HepG2 (cell line): ENCODE data around the gene CD28. TPM values are rescaled to one million over a fixed set of nuclear protein-coding genes. Genes with fewer than 3 reads are reported as not detected.

ENCODE experiments used
- ATAC-seq: fragments of 200-7000 bp; cut with Tn5 transposase; 3 replicates; pipeline ENCODE4 v1.9.1; 2020; ENCODE audit warnings: mild to moderate bottlenecking, moderate library complexity
- BruUV-seq: library from RNA; stranded (reverse); fragments of 400-500 nt; replicated peaks from 2 replicates; lab custom pipeline; 2021; lab: Mats Ljungman, UMichigan
- CTCF ChIA-PET: fragments of 300-600 bp; formaldehyde crosslinking; extraction: SDS; loops from one replicate; lab custom pipeline; 2021; ENCODE audit warnings: low total read pairs, inconsistent platforms, low intra/inter-chr PET ratio; lab: Yijun Ruan, JAX
- POLR2A ChIA-PET: fragments of 350-600 bp; sonication (Branson Sonifier 250); formaldehyde crosslinking; loops from one replicate; lab custom pipeline; 2020; ENCODE audit warnings: antibody characterized with exemption, inconsistent platforms; lab: Yijun Ruan, JAX
- DNase-seq: peaks from one replicate; pipeline ENCODE4 v3.0.0-alpha.2; 2015; ENCODE audit warnings: low spot score
- FAIRE-seq: peaks from 3 replicates; lab custom pipeline; 2011; peaks lifted over from hg19 to GRCh38; lab: Jason Lieb, UNC
- H2AFZ ChIP-seq: one replicate; pipeline ENCODE4 v1.6.1; 2011; ENCODE audit warnings: low read length, inconsistent platforms
- H3K27ac ChIP-seq: fragments of 300-600 bp; 3 replicates; pipeline ENCODE4 v1.8.0; 2011; ENCODE audit warnings: mixed run types, mild to moderate bottlenecking, mixed read lengths, low read length, inconsistent platforms; ENCODE audit not compliant: insufficient read depth; ENCODE audit errors: extremely low read length
- H3K27me3 ChIP-seq, 2 experiments: fragments of 200-600 bp in 1 of 2; 2 replicates in 1 of 2; 3 replicates in 1 of 2; pipeline versions ENCODE4 v1.6.0 to v1.8.0; 2011; ENCODE audit warnings: low read length in 2 of 2, mild to moderate bottlenecking in 2 of 2, moderate library complexity in 2 of 2, inconsistent platforms in 1 of 2; ENCODE audit not compliant: insufficient read depth in 2 of 2, control insufficient read depth in 1 of 2
- H3K36me3 ChIP-seq, 2 experiments: fragments of 200-600 bp in 1 of 2; replicated peaks in 1 of 2; 2 replicates in 1 of 2; 3 replicates in 1 of 2; pipeline versions ENCODE4 v1.5.1 to v1.8.0; 2011; ENCODE audit warnings: low read length in 2 of 2, inconsistent platforms in 1 of 2; ENCODE audit not compliant: insufficient read depth in 2 of 2, control insufficient read depth in 1 of 2
- H3K4me1 ChIP-seq: 2 replicates; pipeline ENCODE4 v1.5.1; 2012; ENCODE audit warnings: low read length, inconsistent platforms; ENCODE audit not compliant: insufficient read depth
- H3K4me2 ChIP-seq: 2 replicates; pipeline ENCODE4 v1.6.0; 2011; ENCODE audit warnings: low read depth, low read length, inconsistent platforms
- H3K4me3 ChIP-seq, 3 experiments: fragments of 200-600 bp in 1 of 3; sonication (generic), shearing (Covaris generic) in 1 of 3; replicated peaks in 1 of 3; 2 replicates each; pipeline ENCODE4 v1.5.1; 2011 to 2016; ENCODE audit warnings: low read length in 3 of 3, inconsistent platforms in 2 of 3, low read depth in 2 of 3, mild to moderate bottlenecking in 2 of 3, control low read depth in 1 of 3, mixed read lengths in 1 of 3; ENCODE audit not compliant: insufficient read depth in 1 of 3
- H3K79me2 ChIP-seq: one replicate; pipeline ENCODE4 v1.6.1; 2011; ENCODE audit warnings: low read length, inconsistent platforms; ENCODE audit not compliant: insufficient read depth
- H3K9ac ChIP-seq: 2 replicates; pipeline ENCODE4 v1.6.0; 2011; ENCODE audit warnings: mild to moderate bottlenecking, low read depth, low read length, inconsistent platforms; ENCODE audit not compliant: insufficient read depth
- H3K9me3 ChIP-seq: 2 replicates; pipeline ENCODE4 v1.5.1; 2012; ENCODE audit warnings: mild to moderate bottlenecking, low read length
- H4K20me1 ChIP-seq: 2 replicates; pipeline ENCODE4 v1.6.0; 2011; ENCODE audit warnings: inconsistent platforms, mild to moderate bottlenecking, low read length, moderate library complexity; ENCODE audit not compliant: insufficient read depth
- AHR ChIP-seq: IDR thresholded peaks from 2 replicates; pipeline ENCODE4 v1.6.1; 2018; ENCODE audit warnings: missing genetic modification reagents, missing compliant biosample characterization
- CREB1 ChIP-seq, 2 experiments: fragments of 450-650 bp in 1 of 2; IDR thresholded peaks; 2 replicates each; pipeline ENCODE4 v1.6.1; 2016 to 2017; ENCODE audit warnings: control low read depth in 1 of 2, mild to moderate bottlenecking in 1 of 2, missing compliant biosample characterization in 1 of 2, missing genetic modification characterization in 1 of 2
- GPN1 ChIP-seq: sonication (generic); formaldehyde crosslinking; IDR thresholded peaks from 2 replicates; pipeline ENCODE4 v1.5.1; 2020; ENCODE audit warnings: missing genetic modification reagents, borderline replicate concordance
- PHB2 ChIP-seq: fragments of 450-650 bp; IDR thresholded peaks from 2 replicates; pipeline ENCODE4 v1.6.1; 2018; ENCODE audit not compliant: partially characterized antibody
- SP5 ChIP-seq: IDR thresholded peaks from 2 replicates; pipeline ENCODE4 v1.6.1; 2016; ENCODE audit warnings: low read depth, borderline replicate concordance
- XRCC5 ChIP-seq: fragments of 200-400 bp; formaldehyde crosslinking; optimal IDR thresholded peaks from 2 replicates; pipeline ENCODE3; 2017; ENCODE audit warnings: mild to moderate bottlenecking, low read length
- ZNF629 ChIP-seq: sonication (generic); formaldehyde crosslinking; conservative IDR thresholded peaks from 2 replicates; pipeline ENCODE4 v1.5.0; 2020; ENCODE audit warnings: missing genetic modification reagents
- WGBS: methylation state at CpG from one replicate; pipeline ENCODE4 v1.1.6; 2017; ENCODE audit warnings: low lambda C conversion rate; 5-methylcytosine and 5-hydroxymethylcytosine counted together
- in situ Hi-C: cut with HindIII; loops from 2 replicates; pipeline ENCODE4 v1.10.0; 2017; ENCODE audit warnings: low pct_unique_long_range_greater_than_20kb; ENCODE audit not compliant: extremely low pct_ligation_motif_present
- intact Hi-C: fragments of 100-400 bp; cut with micrococcal nuclease; formaldehyde crosslinking; loops from one replicate; pipeline ENCODE4 v1.10.0; 2022; ENCODE audit not compliant: unreplicated experiment
- polyA plus RNA-seq, 8 experiments: library from polyadenylated mRNA; depleted of rRNA in 3 of 8; stranded (reverse) in 7 of 8; unstranded in 1 of 8; fragments of >200 nt; fragmentation: Illumina TruSeq in 4 of 8; extraction: Trizol in 4 of 8; gene quantifications; 2 replicates each; pipeline versions ENCODE4 v1.2.1 to v1.2.3, GENCODE V29; 2011 to 2016; ENCODE audit warnings: low read depth in 4 of 8, missing spikeins in 1 of 8, mixed read lengths in 1 of 8; ENCODE audit not compliant: insufficient read depth in 1 of 8
- total RNA-seq, 5 experiments: library from RNA; depleted of rRNA; stranded (reverse); fragments of >200 nt; fragmentation: Illumina TruSeq; extraction: Trizol; gene quantifications; 2 replicates each; pipeline ENCODE4 v1.2.3, GENCODE V29; 2016; ENCODE audit warnings: low read depth in 1 of 5
- TF ChIP-seq, protein P1 (sequence below): sonication (generic); formaldehyde crosslinking; IDR thresholded peaks from 2 replicates; pipeline ENCODE4 v1.4.0; 2020; ENCODE audit warnings: missing genetic modification reagents
- TF ChIP-seq, protein P2 (sequence below): sonication (generic); formaldehyde crosslinking; IDR thresholded peaks from 2 replicates; pipeline ENCODE4 v1.9.0; 2021; ENCODE audit warnings: missing genetic modification reagents, mild to moderate bottlenecking, borderline replicate concordance

Gene CD28
- total and polyA plus RNA-seq, 2 of the 13 experiments (the other 11 are each of a cell fraction or from before 2014, with no cell fraction given), result not detected

DNA sequence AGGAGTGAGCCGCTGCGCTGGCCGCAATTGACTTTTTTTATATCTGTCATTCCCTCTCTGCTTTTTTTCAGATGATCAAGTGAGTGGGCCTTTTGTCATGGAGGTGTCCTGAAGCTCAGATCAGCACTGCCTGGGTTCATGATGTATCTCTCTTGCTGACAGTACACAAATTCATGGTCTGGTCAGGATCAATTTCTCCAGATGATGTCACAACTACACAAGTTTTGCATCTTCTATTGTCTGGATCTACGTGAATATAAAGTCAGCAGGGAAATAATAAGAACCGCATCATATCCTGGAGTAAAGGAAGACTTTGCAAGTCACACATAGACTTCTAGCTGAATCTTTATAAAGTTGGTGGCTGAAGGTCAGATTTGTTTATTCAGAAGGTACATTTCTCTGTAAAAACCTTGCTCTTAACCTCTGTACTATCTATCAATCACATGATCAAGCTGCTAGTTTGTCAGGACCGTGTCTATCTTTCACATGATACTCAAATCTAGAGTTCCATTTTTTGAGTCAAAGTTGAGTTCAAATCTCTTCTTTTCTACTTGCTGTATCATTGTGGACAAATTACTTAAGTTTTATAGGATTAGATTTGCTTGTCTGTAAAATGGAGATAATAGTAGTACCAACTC, 13.1 kb upstream of the CD28 start:
- POLR2A ChIA-PET, result interaction anchor here (0.9 kb wide), 1 partner anchor 90 kb away, joined by 4 read pairs; no protein-coding TSS in a partner anchor
- 72% methylated on average over 6 of the region's 6 CpGs for WGBS

DNA sequence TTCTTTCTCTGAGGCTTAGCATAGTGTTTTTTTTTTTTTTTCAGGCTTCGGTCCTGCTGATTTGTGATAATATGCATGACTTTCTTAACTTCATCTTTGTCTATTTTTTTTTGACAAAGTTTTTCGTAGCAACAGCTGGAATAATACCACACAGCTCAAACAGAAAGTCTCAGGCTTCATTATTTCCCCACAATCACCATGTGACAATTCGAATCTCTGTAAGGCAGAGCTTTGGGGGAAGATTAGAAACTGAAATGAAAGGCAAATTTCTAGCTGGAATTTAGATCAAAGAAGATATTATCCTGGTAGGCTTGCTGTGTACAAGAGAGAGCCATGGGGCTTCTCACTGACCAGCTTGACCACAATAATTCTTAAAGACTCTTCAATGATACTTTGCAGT, 12.2 kb upstream of the CD28 start:
- H3K27me3 ChIP-seq, result no peaks in the 10 kb centered on the region
- 34% methylated on average over 3 of the region's 3 CpGs for WGBS
- no peak overlapping the region for H3K9ac ChIP-seq
- FAIRE-seq (no peak), DNase-seq (no peak), ATAC-seq (no peak)
- intact Hi-C loops (loop anchor here (5.0 kb wide), 1 partner anchor 118 kb away; no protein-coding TSS in a partner anchor), in situ Hi-C loops (no loop called here)
- POLR2A ChIA-PET, result no interaction called here
- BruUV-seq, result no TSS peak
- H3K27ac ChIP-seq, result no peak overlapping the region
- H3K4me1 ChIP-seq, result peaks cover 95% of the 10 kb centered on the region
- no peaks in the 10 kb centered on the region for H4K20me1 ChIP-seq
- H3K9me3 ChIP-seq, result no peaks in the 10 kb centered on the region; the same call in 1 of the 2 replicates
- no peak overlapping the region for H2AFZ ChIP-seq
- CTCF ChIA-PET, result no interaction called here
- H3K4me2 ChIP-seq, result no peak overlapping the region
- no peaks in the 10 kb centered on the region for H3K79me2 ChIP-seq
- no peak overlapping the region for H3K4me3 ChIP-seq
- H3K36me3 ChIP-seq, result no peaks in the 10 kb centered on the region
- no peak for TF ChIP-seq AHR (CRISPR knock-in tag)
- TF ChIP-seq, protein P1, sequence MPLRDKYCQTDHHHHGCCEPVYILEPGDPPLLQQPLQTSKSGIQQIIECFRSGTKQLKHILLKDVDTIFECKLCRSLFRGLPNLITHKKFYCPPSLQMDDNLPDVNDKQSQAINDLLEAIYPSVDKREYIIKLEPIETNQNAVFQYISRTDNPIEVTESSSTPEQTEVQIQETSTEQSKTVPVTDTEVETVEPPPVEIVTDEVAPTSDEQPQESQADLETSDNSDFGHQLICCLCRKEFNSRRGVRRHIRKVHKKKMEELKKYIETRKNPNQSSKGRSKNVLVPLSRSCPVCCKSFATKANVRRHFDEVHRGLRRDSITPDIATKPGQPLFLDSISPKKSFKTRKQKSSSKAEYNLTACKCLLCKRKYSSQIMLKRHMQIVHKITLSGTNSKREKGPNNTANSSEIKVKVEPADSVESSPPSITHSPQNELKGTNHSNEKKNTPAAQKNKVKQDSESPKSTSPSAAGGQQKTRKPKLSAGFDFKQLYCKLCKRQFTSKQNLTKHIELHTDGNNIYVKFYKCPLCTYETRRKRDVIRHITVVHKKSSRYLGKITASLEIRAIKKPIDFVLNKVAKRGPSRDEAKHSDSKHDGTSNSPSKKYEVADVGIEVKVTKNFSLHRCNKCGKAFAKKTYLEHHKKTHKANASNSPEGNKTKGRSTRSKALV (CRISPR knock-in tag), result no peak
- TF ChIP-seq, protein P2, sequence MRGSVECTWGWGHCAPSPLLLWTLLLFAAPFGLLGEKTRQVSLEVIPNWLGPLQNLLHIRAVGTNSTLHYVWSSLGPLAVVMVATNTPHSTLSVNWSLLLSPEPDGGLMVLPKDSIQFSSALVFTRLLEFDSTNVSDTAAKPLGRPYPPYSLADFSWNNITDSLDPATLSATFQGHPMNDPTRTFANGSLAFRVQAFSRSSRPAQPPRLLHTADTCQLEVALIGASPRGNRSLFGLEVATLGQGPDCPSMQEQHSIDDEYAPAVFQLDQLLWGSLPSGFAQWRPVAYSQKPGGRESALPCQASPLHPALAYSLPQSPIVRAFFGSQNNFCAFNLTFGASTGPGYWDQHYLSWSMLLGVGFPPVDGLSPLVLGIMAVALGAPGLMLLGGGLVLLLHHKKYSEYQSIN (CRISPR knock-in tag), result no peak
- no peak for TF ChIP-seq XRCC5
- TF ChIP-seq GPN1, result no peak
- TF ChIP-seq SP5 (CRISPR knock-in tag), result no peak
- TF ChIP-seq PHB2, result no peak

More for the DNA sequence above, 13.1 kb upstream of the CD28 start:
- DNase-seq, result no peak
- in situ Hi-C loops (no loop called here), intact Hi-C loops (loop anchor here (5.0 kb wide), 1 partner anchor 119 kb away; no protein-coding TSS in a partner anchor)
- Histone ChIP-seq H3K27ac (no peak overlapping the region), H3K4me2 (no peak overlapping the region), H3K27me3 (no peaks in the 10 kb centered on the region), H3K9ac (no peak overlapping the region), H2AFZ (no peak overlapping the region), H4K20me1 (no peaks in the 10 kb centered on the region), H3K9me3 (no peaks in the 10 kb centered on the region; the same call in 1 of the 2 replicates), H3K4me1 (peaks cover 95% of the 10 kb centered on the region), H3K79me2 (no peaks in the 10 kb centered on the region), H3K36me3 (no peaks in the 10 kb centered on the region), H3K4me3 (no peak overlapping the region)
- ATAC-seq, result no peak
- CTCF ChIA-PET, result no interaction called here
- no peak for FAIRE-seq
- 0 out of 2 replicates have a peak, but pooled peaks have one; percentile 32 for TF ChIP-seq CREB1 (IDR thresholded peaks at IDR 0.05)
- TF ChIP-seq CREB1 (CRISPR knock-in tag; IDR thresholded peaks at IDR 0.05), result no peak
- no peak for TF ChIP-seq ZNF629
- no TSS peak for BruUV-seq
